Skin epidermis (tissue), 12 donors: Measurements from ENCODE around the gene OR1A1.
"Not testable (repeated sequence)": the region's sequence is repeated elsewhere in the genome, so short reads cannot be mapped to it uniquely, and the experiment has no call there.

Experiments used
- H3K27ac ChIP-seq, 21 experiments: fragments of 200-600 bp; sonication (generic) in 11 of 21; one replicate each; pipeline ENCODE4 v1.5.0; 2020; ENCODE audit warnings: mild to moderate bottlenecking in 3 of 21, inconsistent platforms in 2 of 21, moderate library complexity in 2 of 21
- H3K4me3 ChIP-seq, 7 experiments: fragments of 200-600 bp; sonication (generic) in 2 of 7; one replicate each; pipeline ENCODE4 v1.5.0; 2020; ENCODE audit warnings: inconsistent platforms in 2 of 7, mild to moderate bottlenecking in 2 of 7, moderate library complexity in 1 of 7

Gene OR1A1

GRCh38 chr17:3207367-3207766, at the start of gene OR1A1:
Gene OR1A1, plus strand, starts transcription at chr17:3207667. Its CDS starts 7,954 bp downstream, at chr17:3215621.
- no peak within 1 kb of the TSS for H3K4me3 ChIP-seq
- H3K27ac ChIP-seq: no peak within 1 kb of the TSS

GRCh38 chr17:3167574-3167973, 39.9 kb upstream of the OR1A1 start:
- H3K27ac ChIP-seq: no peak overlapping the region

GRCh38 chr17:3189961-3190360, 17.5 kb upstream of the OR1A1 start:
- Histone ChIP-seq H3K4me3 (no peak overlapping the region), H3K27ac (no peak overlapping the region)

More at GRCh38 chr17:3167574-3167973, 39.9 kb upstream of the OR1A1 start:
- no peak overlapping the region for H3K4me3 ChIP-seq

GRCh38 chr17:3197219-3197618, 10.2 kb upstream of the OR1A1 start, which contains the start of gene OR1A2:
Gene OR1A2, plus strand, starts transcription at chr17:3197519. Its CDS starts 0 bp downstream, at chr17:3197519.
- Histone ChIP-seq H3K27ac (no peak within 1 kb of the TSS), H3K4me3 (no peak within 1 kb of the TSS)

- Histone ChIP-seq H3K4me3 (no peak overlapping the region), H3K27ac (no peak overlapping the region)
Measured at GRCh38 chr17:3208484-3208883, 1.0 kb downstream of the OR1A1 start.

GRCh38 chr17:3213001-3213400, 5.5 kb downstream of the OR1A1 start:
- Histone ChIP-seq H3K4me3 (no peak overlapping the region), H3K27ac (no peak overlapping the region)

GRCh38 chr17:3213587-3213986, 6.1 kb downstream of the OR1A1 start:
- Histone ChIP-seq H3K4me3 (no peak overlapping the region), H3K27ac (no peak overlapping the region)

GRCh38 chr17:3219978-3220377, 12.5 kb downstream of the OR1A1 start:
- not testable (repeated sequence) for H3K27ac ChIP-seq, H3K4me3 ChIP-seq

GRCh38 chr17:3221850-3222249, 14.4 kb downstream of the OR1A1 start:
- no peak overlapping the region for H3K27ac ChIP-seq
- no peak overlapping the region for H3K4me3 ChIP-seq

- no peak overlapping the region for H3K27ac ChIP-seq
- no peak overlapping the region for H3K4me3 ChIP-seq
Measured at GRCh38 chr17:3222505-3222904, 15.0 kb downstream of the OR1A1 start.

GRCh38 chr17:3224721-3225352, 17.4 kb downstream of the OR1A1 start:
- not testable (repeated sequence) for H3K27ac ChIP-seq, H3K4me3 ChIP-seq

- not testable (repeated sequence) for H3K27ac ChIP-seq, H3K4me3 ChIP-seq
Measured at GRCh38 chr17:3232300-3232699, 24.8 kb downstream of the OR1A1 start.

GRCh38 chr17:3238685-3239084, 31.2 kb downstream of the OR1A1 start:
- H3K27ac ChIP-seq, H3K4me3 ChIP-seq: not testable (repeated sequence)

- not testable (repeated sequence) for H3K27ac ChIP-seq, H3K4me3 ChIP-seq
Measured at GRCh38 chr17:3241044-3241443, 33.6 kb downstream of the OR1A1 start.

- not testable (repeated sequence) for H3K27ac ChIP-seq, H3K4me3 ChIP-seq
Measured at GRCh38 chr17:3244841-3245240, 37.4 kb downstream of the OR1A1 start.

GRCh38 chr17:3249013-3249412, 41.5 kb downstream of the OR1A1 start:
- H3K4me3 ChIP-seq, H3K27ac ChIP-seq: not testable (repeated sequence)

GRCh38 chr17:3256575-3256974, 49.1 kb downstream of the OR1A1 start:
- H3K4me3 ChIP-seq: no peak overlapping the region

GRCh38 chr17:3260163-3260562, 52.7 kb downstream of the OR1A1 start:
- Histone ChIP-seq H3K27ac (no peak overlapping the region), H3K4me3 (no peak overlapping the region)

More at GRCh38 chr17:3256575-3256974, 49.1 kb downstream of the OR1A1 start:
- H3K27ac ChIP-seq: no peak overlapping the region

GRCh38 chr17:3260600-3260999, 53.1 kb downstream of the OR1A1 start:
- Histone ChIP-seq H3K4me3 (no peak overlapping the region), H3K27ac (no peak overlapping the region)
